Mammary epithelial cell (primary cell): Measurements from ENCODE around the gene SMIM7.

Source experiments
- CTCF ChIP-seq, 2 donors: IDR thresholded peaks in 1 of 2; conservative IDR thresholded peaks in 1 of 2; 2 replicates each; pipeline ENCODE4 v1.5.1; 2011 to 2012; ENCODE audit warnings: inconsistent platforms in 2 of 2, low read length in 2 of 2, mild to moderate bottlenecking in 2 of 2, control low read depth in 1 of 2, low read depth in 1 of 2; ENCODE audit not compliant: insufficient read depth in 1 of 2; ENCODE audit errors: extremely low read depth in 1 of 2
- EZH2 ChIP-seq: IDR thresholded peaks from 2 replicates; pipeline ENCODE4 v1.6.1; 2012; ENCODE audit warnings: low read length, inconsistent platforms, borderline replicate concordance

DNA sequence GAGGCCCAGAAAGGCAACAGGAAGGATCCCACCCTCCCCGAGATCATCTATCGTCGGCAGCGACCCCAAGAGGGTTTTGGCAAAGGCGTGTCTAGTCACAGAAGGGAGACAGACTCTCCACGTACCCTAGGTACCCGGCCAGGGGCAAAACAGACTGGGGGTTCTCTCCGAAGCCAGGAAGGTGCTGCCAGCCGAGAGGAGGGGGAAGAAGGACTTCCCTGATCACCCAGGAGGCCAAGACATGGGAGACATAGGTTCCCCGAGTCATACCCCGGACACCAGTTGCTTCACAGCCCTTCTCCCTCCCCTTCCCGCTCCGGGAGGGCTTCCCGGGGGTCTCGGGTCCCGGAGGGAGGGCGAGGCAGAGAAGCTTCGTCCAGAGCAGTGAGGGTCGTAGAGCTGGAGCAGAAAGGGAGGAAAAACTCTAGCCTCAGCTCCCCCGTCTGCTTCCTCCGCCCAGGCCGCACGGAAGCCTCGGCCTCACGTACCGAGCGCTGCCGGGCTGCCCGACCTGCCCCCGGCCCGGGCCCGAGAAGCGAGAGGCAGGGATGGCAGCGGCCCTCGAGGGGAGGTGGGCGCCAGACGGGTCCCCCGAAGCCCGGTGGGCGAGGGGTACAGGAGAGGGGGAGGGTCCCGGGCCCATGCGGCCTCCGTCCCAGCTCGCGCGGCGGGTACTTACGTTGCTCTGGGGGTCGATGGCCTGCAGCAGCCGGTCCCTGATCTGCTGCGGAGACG lies 32.6 kb downstream of the SMIM7 start:
- TF ChIP-seq CTCF (conservative IDR thresholded peaks at IDR 0.05 in 1 of 2, IDR thresholded peaks at IDR 0.05 in 1 of 2; ENCODE audit: extremely low read depth in 1 of 2, insufficient read depth in 1 of 2, low read depth in 1 of 2, low read length in 2 of 2) (no peak), EZH2 (no peak)
